ENCODE measurements around the gene DPPA3. TPM values are rescaled to one million over a fixed set of nuclear protein-coding genes. Genes with fewer than 3 reads are reported as not detected.

DPPA3 gene
- total and polyA plus RNA-seq, 2 of the 8 experiments (the other 6 are each of a cell fraction or from before 2014, with no cell fraction given): 0.30 to 1.2 TPM

DNA sequence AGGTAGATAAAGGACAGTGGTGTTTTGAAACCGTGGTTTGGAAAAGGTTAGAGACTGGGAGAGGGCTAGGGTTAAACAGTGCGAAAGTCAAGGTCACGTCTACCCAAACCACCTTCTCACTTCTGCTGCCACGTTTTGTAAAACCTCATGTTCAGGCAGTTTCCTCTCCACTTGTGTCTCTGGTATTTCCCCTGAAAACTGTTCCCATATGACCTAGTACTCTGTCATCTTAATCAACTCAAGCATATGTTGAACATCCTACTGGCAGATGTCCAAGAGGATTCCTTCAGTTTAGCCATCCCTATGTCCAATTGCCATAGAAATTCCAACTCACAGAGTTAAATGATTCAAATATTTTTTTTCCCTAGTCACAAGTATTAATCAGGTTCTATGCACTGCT is 18.5 kb downstream of the DPPA3 start (continued):
- TF ChIP-seq, protein P1, sequence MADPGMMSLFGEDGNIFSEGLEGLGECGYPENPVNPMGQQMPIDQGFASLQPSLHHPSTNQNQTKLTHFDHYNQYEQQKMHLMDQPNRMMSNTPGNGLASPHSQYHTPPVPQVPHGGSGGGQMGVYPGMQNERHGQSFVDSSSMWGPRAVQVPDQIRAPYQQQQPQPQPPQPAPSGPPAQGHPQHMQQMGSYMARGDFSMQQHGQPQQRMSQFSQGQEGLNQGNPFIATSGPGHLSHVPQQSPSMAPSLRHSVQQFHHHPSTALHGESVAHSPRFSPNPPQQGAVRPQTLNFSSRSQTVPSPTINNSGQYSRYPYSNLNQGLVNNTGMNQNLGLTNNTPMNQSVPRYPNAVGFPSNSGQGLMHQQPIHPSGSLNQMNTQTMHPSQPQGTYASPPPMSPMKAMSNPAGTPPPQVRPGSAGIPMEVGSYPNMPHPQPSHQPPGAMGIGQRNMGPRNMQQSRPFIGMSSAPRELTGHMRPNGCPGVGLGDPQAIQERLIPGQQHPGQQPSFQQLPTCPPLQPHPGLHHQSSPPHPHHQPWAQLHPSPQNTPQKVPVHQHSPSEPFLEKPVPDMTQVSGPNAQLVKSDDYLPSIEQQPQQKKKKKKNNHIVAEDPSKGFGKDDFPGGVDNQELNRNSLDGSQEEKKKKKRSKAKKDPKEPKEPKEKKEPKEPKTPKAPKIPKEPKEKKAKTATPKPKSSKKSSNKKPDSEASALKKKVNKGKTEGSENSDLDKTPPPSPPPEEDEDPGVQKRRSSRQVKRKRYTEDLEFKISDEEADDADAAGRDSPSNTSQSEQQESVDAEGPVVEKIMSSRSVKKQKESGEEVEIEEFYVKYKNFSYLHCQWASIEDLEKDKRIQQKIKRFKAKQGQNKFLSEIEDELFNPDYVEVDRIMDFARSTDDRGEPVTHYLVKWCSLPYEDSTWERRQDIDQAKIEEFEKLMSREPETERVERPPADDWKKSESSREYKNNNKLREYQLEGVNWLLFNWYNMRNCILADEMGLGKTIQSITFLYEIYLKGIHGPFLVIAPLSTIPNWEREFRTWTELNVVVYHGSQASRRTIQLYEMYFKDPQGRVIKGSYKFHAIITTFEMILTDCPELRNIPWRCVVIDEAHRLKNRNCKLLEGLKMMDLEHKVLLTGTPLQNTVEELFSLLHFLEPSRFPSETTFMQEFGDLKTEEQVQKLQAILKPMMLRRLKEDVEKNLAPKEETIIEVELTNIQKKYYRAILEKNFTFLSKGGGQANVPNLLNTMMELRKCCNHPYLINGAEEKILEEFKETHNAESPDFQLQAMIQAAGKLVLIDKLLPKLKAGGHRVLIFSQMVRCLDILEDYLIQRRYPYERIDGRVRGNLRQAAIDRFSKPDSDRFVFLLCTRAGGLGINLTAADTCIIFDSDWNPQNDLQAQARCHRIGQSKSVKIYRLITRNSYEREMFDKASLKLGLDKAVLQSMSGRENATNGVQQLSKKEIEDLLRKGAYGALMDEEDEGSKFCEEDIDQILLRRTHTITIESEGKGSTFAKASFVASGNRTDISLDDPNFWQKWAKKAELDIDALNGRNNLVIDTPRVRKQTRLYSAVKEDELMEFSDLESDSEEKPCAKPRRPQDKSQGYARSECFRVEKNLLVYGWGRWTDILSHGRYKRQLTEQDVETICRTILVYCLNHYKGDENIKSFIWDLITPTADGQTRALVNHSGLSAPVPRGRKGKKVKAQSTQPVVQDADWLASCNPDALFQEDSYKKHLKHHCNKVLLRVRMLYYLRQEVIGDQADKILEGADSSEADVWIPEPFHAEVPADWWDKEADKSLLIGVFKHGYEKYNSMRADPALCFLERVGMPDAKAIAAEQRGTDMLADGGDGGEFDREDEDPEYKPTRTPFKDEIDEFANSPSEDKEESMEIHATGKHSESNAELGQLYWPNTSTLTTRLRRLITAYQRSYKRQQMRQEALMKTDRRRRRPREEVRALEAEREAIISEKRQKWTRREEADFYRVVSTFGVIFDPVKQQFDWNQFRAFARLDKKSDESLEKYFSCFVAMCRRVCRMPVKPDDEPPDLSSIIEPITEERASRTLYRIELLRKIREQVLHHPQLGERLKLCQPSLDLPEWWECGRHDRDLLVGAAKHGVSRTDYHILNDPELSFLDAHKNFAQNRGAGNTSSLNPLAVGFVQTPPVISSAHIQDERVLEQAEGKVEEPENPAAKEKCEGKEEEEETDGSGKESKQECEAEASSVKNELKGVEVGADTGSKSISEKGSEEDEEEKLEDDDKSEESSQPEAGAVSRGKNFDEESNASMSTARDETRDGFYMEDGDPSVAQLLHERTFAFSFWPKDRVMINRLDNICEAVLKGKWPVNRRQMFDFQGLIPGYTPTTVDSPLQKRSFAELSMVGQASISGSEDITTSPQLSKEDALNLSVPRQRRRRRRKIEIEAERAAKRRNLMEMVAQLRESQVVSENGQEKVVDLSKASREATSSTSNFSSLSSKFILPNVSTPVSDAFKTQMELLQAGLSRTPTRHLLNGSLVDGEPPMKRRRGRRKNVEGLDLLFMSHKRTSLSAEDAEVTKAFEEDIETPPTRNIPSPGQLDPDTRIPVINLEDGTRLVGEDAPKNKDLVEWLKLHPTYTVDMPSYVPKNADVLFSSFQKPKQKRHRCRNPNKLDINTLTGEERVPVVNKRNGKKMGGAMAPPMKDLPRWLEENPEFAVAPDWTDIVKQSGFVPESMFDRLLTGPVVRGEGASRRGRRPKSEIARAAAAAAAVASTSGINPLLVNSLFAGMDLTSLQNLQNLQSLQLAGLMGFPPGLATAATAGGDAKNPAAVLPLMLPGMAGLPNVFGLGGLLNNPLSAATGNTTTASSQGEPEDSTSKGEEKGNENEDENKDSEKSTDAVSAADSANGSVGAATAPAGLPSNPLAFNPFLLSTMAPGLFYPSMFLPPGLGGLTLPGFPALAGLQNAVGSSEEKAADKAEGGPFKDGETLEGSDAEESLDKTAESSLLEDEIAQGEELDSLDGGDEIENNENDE (IDR thresholded peaks at IDR 0.05; ENCODE audit: insufficient replicate concordance, low read length): no peak
- TF ChIP-seq TCF12 (IDR thresholded peaks at IDR 0.05; ENCODE audit: low read depth, low read length) (no peak), BCL11A (IDR thresholded peaks at IDR 0.05; ENCODE audit: low read depth in 2 of 2, low read length in 2 of 2) (no peak), RFX5 (IDR thresholded peaks at IDR 0.05; ENCODE audit: borderline replicate concordance, low read depth, low read length) (no peak), EGR1 (IDR thresholded peaks at IDR 0.05; ENCODE audit: borderline replicate concordance, low read depth, low read length) (no peak), SAP30 (IDR thresholded peaks at IDR 0.05; ENCODE audit: insufficient read depth, insufficient replicate concordance, low read length) (no peak), HDAC2 (IDR thresholded peaks at IDR 0.05; ENCODE audit: borderline replicate concordance in 1 of 2, low read depth in 2 of 2, low read length in 2 of 2) (no peak), SIRT6 (IDR thresholded peaks at IDR 0.05; ENCODE audit: low read length) (no peak), JUN (IDR thresholded peaks at IDR 0.05; ENCODE audit: low read depth, low read length) (no peak), CBX5 (IDR thresholded peaks at IDR 0.05; ENCODE audit: low read depth, low read length) (no peak)
- TF ChIP-seq, protein P2, sequence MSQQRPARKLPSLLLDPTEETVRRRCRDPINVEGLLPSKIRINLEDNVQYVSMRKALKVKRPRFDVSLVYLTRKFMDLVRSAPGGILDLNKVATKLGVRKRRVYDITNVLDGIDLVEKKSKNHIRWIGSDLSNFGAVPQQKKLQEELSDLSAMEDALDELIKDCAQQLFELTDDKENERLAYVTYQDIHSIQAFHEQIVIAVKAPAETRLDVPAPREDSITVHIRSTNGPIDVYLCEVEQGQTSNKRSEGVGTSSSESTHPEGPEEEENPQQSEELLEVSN (IDR thresholded peaks at IDR 0.05): no peak
